Ureter (tissue), 1 donor: ENCODE data around the gene MEGF6. TPM values are rescaled to one million over a fixed set of nuclear protein-coding genes. Genes with fewer than 3 reads are reported as not detected.

Experiments
- DNase-seq: peaks from one replicate; pipeline ENCODE4 v3.0.0-alpha.2; 2020; ENCODE audit warnings: low spot score
- total RNA-seq: library from RNA; stranded (reverse); gene quantifications from one replicate; pipeline ENCODE4 v1.2.4, GENCODE V29; 2023
- donor health status: DM: yes; HTN: yes; CAD: no.

The MEGF6 gene
- total RNA-seq, 1 donor from 2014 or later = 22.2 TPM

- DNase-seq = no peak
These were observed 33.0 kb upstream of the MEGF6 start for GRCh38 chr1:3644273-3644672.

DNA sequence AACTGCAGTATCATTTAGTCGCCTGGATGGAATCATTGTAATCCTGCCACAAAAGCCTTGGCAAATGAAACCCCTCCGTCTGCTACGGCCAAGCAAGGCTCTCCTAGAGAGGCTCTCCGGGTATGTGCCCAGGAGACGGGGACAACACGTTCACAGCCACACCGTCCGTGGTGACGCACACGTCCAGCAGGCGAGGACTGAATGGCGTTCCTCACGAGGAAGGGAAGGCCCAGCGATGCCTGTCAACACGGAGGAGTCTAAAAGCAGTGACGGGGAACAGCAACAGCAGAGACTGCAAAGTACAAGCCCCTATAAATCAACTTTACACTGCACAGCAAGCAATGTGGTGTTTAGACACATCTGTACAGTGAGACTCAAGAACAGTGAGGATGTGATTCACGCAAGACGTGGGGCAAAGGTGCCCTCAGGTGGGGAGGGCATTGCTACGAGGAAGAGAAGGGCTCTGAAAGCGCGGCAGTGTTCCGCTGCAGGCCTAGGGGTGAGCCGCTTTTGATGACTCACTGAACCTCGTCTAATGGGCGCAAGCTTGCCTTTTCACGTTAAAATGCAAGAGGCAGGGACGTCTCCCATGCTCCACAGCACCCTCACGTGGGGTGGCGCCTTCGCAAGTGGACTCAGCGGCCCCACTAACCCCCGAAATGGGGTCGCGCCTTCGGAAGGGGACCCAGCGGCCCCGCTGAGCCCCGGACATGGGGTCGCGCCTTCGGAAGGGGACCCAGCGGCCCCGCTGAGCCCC, 31.8 kb upstream of the MEGF6 start:
- DNase-seq = no peak

DNA sequence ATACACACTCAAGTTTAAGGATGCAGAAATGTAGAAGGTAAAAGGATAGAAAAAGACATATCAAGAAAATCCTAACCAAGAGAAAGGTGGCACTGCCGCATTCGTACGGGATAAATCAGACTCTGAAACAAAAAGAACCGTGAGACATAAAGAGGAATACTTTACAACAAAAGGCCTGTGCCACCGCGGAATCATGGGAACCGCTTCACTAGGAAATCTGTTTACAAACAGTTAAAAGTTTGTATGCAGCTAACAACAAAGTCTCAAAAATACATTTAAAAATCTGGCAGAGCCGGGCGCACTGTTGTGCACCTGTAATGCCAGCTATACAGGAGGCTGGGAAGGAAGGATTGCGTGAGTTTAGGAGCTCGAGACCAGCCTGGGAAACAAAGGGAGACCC, 30.5 kb upstream of the MEGF6 start:
- DNase-seq = no peak

DNA sequence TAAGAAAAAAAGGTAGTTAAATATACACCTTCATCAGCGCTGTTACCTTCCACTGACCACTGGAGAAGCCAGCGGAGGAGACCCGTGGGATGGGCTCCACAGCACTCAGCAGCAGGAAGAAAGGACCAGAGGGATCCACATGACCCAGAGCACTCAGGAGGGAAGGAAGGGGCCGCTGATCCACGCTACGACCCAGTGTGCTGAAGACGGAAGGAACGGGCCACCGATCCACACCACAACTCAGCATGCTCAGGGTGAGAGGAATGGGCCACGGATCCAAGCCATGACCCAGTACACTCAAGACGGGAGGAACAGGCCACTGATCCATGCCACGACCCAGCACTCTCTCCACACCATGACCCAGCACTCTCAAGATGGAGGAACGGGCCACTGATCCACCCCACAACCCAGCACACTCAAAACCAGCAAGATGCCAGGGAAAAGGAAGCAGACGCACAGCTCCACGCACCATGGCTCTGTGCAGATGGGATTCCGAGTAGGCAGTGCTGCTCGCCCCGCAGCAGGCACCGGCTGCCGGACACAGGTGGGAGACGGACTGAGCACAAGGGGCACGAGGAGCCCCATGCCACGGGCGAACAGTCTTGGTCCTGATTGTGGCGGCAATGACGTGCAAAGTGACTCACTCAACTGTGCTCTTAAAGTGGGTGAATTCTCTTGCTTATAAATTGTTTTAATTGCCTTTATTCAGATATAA, 29.9 kb upstream of the MEGF6 start:
- no peak for DNase-seq

DNA sequence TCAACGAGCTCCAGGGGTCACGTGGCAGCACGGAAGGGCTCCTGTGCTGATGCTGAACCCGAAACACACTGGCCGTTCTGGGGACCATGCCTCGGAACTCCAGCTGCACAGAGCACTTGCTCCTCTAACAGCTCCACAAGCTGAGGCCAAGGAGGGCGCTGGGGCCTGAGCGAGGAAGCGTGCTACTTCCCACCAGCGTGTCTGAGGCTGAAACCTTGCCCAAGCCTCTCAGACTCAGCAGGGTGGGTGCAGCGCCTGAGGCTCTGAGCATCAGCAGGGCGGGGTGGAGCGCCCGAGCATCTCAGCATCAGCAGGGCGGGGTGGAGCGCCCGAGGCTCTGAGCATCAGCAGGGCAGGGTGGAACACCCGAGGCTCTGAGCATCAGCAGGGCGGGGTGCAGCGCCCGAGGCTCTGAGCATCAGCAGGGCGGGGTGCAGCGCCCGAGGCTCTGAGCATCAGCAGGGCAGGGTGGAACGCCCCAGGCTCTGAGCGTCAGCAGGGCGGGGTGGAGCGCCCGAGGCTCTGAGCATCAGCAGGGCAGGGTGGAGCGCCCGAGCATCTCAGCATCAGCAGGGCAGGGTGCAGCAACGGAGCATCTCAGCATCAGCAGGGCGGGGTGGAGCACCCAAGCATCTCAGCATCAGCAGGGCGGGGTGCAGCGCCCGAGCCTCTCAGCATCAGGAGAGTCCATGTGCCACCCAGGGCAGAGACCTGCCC, 29.0 kb upstream of the MEGF6 start:
- no peak for DNase-seq

GRCh38 chr1:3639397-3639911, 28.1 kb upstream of the MEGF6 start:
- no peak for DNase-seq

DNA sequence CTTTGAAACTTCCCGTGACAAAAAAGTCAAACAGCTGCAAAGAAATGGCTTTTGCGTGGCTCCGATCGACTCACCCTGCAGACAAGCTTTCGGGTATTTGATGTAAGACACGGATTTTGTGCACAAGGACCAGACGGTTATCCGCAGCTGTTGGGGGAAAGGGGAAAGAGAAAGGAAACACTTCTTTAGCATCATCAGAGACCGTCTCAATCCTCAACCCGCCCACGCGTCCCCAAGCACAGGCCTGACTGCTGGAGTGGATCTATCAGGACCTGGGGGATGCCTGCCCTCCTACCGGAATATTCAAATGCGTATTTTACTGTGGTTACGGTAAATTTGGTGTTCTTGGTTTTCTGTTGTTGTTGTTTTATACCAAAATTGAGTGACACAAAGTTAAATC, 27.4 kb upstream of the MEGF6 start:
- no peak for DNase-seq

GRCh38 chr1:3638027-3638426, 26.7 kb upstream of the MEGF6 start:
- DNase-seq = no peak

- DNase-seq = no peak
These were observed 25.2 kb upstream of the MEGF6 start for GRCh38 chr1:3636531-3636930.

GRCh38 chr1:3636080-3636479, 24.8 kb upstream of the MEGF6 start:
- no peak for DNase-seq

DNA sequence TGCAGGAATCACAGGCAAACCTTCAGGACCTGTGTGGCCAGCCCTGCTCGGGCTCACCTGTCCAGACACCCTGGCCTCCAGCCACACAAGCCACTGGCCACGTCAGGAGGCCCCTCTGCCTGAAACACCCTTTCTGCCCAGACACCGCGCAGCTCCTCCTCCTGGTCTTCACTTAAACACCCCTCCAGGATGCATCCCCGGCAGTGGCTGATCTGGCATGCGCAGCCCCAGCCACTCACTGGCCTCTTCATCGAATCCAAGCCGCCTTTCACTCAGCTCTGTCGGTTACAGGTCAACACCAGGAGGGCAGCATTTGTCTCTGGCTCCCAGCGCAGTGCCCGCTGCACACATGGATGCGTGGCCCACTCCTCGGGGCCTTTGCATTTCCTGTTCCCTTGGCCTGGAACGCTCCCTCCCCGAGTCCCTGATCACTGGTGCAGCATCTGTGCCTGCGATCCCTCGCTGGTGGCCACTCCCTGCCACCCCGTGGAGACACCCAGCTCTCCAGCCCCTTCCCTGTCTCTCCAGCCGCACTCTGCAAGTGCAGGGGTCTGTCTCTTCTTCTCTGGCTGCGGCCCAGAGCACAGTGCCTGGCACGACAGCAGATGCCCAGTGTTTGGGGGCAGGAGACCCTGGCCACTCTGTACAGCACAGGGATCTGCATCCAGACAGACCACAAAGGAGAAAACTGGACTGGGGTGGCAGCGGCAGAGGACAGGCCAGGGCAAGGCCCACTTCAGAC, 22.9 kb upstream of the MEGF6 start:
- DNase-seq = no peak

DNA sequence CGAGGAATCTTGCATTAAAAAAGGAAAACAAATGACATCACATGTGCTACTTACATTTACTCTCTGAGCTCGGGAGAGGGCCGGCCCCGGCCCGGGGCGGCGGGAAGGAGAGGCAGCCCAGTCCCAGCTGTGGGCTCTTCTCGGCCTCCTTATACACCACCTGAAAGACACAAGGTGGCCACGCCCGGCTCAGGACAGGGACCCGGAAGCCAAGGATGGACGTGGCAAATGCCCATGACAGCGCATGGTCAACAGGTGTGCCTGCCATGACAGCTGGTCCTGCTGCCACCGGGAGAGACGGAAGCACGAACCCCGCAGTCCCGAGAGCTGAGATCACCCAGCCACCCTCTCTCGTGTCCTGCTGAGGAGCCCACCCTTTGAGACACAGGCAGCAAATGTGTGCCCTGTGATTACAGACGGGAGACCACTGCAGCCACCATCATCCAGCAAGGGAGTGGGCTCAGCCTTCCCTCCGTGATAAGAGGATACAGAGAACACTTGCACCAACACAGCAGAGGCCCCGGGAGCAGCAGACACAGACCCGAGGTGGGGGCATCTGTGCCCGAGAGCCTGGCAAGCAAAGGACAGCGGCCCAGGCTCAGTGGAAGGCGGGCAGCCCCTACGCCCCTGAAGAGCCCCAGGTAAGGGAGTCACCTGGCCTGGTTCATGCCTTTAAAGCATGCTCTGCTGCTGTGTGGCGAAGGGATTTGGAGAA, 22.2 kb upstream of the MEGF6 start:
- no peak for DNase-seq

DNA sequence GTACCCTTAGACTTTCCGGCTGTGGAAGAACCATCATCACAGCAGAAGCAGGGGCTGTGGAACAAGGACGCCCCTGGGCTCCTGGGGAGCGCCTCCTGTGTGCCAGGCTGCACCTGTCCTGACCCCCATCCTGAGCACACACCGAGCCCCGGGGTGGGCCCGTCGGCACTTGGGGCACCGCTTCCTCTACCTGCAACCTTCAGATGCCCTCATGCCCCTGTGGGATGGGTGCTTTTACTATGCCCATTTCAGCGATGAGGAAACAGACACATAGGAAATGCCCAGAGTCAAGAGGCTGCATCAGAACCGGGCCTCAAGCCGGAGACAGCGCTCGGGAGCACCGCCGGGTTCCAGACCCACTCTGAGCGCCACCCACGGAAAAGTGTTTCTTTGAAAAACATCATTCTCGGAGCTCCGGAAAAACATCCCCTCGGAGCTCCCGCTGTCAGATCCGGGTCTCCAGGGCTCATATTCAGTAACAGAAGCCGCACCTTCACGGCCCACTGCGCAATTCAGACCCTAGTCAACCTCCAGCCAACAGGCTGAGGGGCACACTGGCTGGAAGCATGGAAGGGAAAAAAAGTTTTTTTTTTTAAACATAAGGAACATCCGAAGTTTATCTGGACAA, 21.5 kb upstream of the MEGF6 start:
- DNase-seq = no peak

- no peak for DNase-seq
These were observed 21.0 kb upstream of the MEGF6 start for GRCh38 chr1:3632298-3632697.

- DNase-seq = no peak
These were observed 20.3 kb upstream of the MEGF6 start for GRCh38 chr1:3631320-3632260.

DNA sequence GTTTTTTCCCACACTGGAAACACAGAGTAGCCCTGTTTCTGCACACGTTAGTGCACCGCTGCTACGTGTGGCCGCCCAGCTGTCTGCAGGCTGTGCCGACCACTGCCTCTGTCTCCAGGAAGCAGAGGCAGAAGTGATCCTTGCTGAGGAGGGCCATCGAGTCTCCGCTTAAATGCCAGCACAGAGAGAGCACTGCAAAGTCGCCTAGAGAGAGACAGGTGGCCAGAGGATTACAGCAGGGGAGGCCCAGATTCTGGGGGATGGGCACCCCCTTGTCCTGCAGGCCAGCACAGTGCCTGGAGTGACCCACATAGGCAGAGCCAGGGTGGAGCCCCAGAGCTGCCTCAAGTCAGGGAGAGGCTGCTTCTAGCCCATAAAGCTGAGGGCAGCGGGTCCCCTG, 19.6 kb upstream of the MEGF6 start:
- DNase-seq = no peak

- DNase-seq = no peak
These were observed 18.9 kb upstream of the MEGF6 start for GRCh38 chr1:3630161-3630611.

GRCh38 chr1:3629561-3630160, 18.4 kb upstream of the MEGF6 start:
- DNase-seq = no peak

- DNase-seq = no peak
These were observed 17.1 kb upstream of the MEGF6 start for GRCh38 chr1:3628445-3628844.
